Lower lobe of right lung (tissue), 2 donors: ENCODE results near the gene AKR1E2. TPM values are rescaled to one million over a fixed set of nuclear protein-coding genes. Genes with fewer than 3 reads are reported as not detected.

Experiments
- ATAC-seq, 2 donors: fragments of 200-7000 bp; cut with Tn5 transposase; one replicate each; pipeline ENCODE4 v1.9.1; 2020 to 2022; ENCODE audit warnings: mild to moderate bottlenecking in 2 of 2, moderate library complexity in 2 of 2
- DNase-seq: peaks from one replicate; pipeline ENCODE4 v3.0.0-alpha.2; 2020
- H3K27ac ChIP-seq: fragments of 200-600 bp; one replicate; pipeline ENCODE4 v1.8.0; 2022
- H3K27me3 ChIP-seq: fragments of 200-600 bp; one replicate; pipeline ENCODE4 v1.8.0; 2022; ENCODE audit warnings: low read depth
- H3K36me3 ChIP-seq: fragments of 200-600 bp; one replicate; pipeline ENCODE4 v1.8.0; 2022; ENCODE audit warnings: mild to moderate bottlenecking
- H3K4me1 ChIP-seq: fragments of 200-600 bp; one replicate; pipeline ENCODE4 v1.8.0; 2022
- H3K4me3 ChIP-seq: fragments of 200-600 bp; one replicate; pipeline ENCODE4 v1.8.0; 2022; ENCODE audit warnings: mild to moderate bottlenecking
- H3K9me3 ChIP-seq: fragments of 200-600 bp; one replicate; pipeline ENCODE4 v1.8.0; 2022
- CTCF ChIP-seq: fragments of 200-600 bp; IDR thresholded peaks from one replicate; pipeline ENCODE4 v1.8.0; 2022; ENCODE audit warnings: antibody characterized with exemption, mild to moderate bottlenecking
- intact Hi-C: fragments of 100-400 bp; cut with DNase I; formaldehyde crosslinking; loops from one replicate; pipeline ENCODE4 v1.11.0; 2022
- total RNA-seq: library from RNA; stranded (reverse); fragmentation: NEBNext Ultra II Directional; extraction: Animal tissue kit (Norgen Biotek cat#: 25700); gene quantifications from one replicate; pipeline ENCODE4 v1.2.1, GENCODE V29; 2021
- donor health status: DM: no; HTN: yes; CAD: no; lungs with severe emphysema.

AKR1E2 gene
- total RNA-seq, 1 donor from 2014 or later = 11.3 TPM

GRCh38 chr10:4889959-4890358, 64.0 kb downstream of the AKR1E2 start:
- TF ChIP-seq CTCF = no peak
- Histone ChIP-seq H3K27ac (no peak overlapping the region), H3K27me3 (no peaks in the 10 kb centered on the region), H3K4me3 (no peak overlapping the region), H3K4me1 (no peaks in the 10 kb centered on the region), H3K9me3 (no peaks in the 10 kb centered on the region), H3K36me3 (no peaks in the 10 kb centered on the region)
- DNase-seq = no peak
- no peak for ATAC-seq
- intact Hi-C loops = no loop called here

GRCh38 chr10:4892681-4893080, 66.7 kb downstream of the AKR1E2 start:
- DNase-seq (no peak), ATAC-seq (no peak)
- intact Hi-C loops = no loop called here
- Histone ChIP-seq H3K27ac (no peak overlapping the region), H3K36me3 (no peaks in the 10 kb centered on the region), H3K9me3 (no peaks in the 10 kb centered on the region), H3K27me3 (no peaks in the 10 kb centered on the region), H3K4me1 (no peaks in the 10 kb centered on the region), H3K4me3 (no peak overlapping the region)
- TF ChIP-seq CTCF = no peak

GRCh38 chr10:4894335-4894734, 68.3 kb downstream of the AKR1E2 start:
- Histone ChIP-seq H3K27ac (no peak overlapping the region), H3K4me3 (no peak overlapping the region), H3K27me3 (no peaks in the 10 kb centered on the region), H3K4me1 (no peaks in the 10 kb centered on the region), H3K9me3 (no peaks in the 10 kb centered on the region), H3K36me3 (no peaks in the 10 kb centered on the region)
- intact Hi-C loops = no loop called here
- ATAC-seq (no peak), DNase-seq (no peak)
- TF ChIP-seq CTCF = no peak

Other genes starting within 250 kb of the AKR1E2 start
- 54.5 TPM for gene AKR1C1, start 137.2 kb downstream of the AKR1E2 start, total RNA-seq
- 34.4 TPM for gene AKR1C2, start 177.7 kb downstream of the AKR1E2 start, total RNA-seq